GM18861 (cell line): ENCODE measurements around the gene CENPH.
"Not testable (repeated sequence)": the region's sequence is repeated elsewhere in the genome, so short reads cannot be mapped to it uniquely, and the experiment has no call there.

Experiments used
- ATAC-seq: cut with Tn5 transposase; IDR thresholded peaks from one replicate; pipeline ENCODE4 v1.9.1; 2021; ENCODE audit not compliant: unreplicated experiment

Gene CENPH

GRCh38 chr5:69245031-69245430 lies 55.6 kb downstream of the CENPH start:
- ATAC-seq = no peak

- ATAC-seq = no peak
These were observed 58.6 kb downstream of the CENPH start for GRCh38 chr5:69248019-69248418.

DNA sequence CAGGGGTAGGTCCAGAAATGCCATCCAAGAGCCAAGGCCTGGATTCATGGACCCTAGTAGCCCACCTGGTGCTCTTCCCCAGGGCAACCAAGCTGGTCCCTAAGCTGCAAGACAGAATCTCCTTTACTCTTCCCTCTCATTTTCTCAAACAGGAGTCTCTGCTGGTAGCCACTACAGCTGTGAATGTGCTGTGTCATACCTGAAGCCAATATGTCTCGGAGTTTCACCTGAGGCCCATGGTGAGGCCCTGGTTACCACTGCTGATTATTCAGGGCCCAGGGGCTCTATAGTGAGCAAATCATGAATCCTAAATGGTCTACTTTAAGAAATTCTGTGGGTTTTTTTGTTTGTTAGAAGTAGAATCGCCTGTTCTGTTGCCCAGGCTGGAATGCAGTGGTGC lies 61.2 kb downstream of the CENPH start:
- ATAC-seq = no peak

- no peak for ATAC-seq
These were observed 63.1 kb downstream of the CENPH start for GRCh38 chr5:69252437-69252836.

DNA sequence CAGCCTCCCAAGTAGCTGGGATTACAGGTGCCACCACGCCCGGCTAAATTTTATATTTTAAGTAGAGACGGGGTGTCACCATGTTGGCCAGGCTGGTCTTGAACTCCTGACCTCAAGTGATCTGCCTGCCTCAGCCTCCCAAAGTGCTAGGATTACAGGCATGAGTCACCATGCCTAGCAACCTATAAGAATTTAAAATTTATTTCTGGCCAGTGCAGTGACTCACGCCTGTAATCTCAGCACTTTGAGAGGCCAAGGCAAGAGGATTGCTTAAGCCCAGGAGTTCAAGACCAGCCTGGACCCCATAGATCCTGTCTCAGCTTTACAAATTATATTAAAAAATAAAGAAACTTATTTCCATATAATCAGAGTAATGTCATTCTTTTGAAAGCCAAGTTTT lies 66.6 kb downstream of the CENPH start:
- ATAC-seq = not testable (repeated sequence)

DNA sequence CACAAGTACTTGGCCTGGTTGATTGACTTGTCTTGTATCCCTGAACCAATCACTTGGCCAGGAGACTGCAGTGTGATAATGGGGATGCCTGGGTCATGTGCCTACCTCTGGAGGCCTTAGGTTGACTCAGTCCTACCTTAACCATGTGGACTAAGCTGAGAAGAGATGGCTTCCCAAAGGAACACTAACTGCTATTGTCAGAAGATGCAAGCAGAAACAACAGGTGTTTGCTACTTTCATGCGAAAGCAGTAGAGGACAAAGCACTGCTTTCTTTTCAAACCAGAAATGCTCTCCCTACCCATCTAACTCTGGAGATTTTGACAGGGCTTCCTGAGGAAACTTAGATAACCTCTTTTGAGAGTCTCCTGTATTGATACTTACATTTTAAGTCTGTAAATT lies 68.2 kb downstream of the CENPH start:
- ATAC-seq = no peak
